Lower leg skin (tissue), 4 donors: Measurements from ENCODE around the gene TMEM164. TPM values are rescaled to one million over a fixed set of nuclear protein-coding genes. Genes with fewer than 3 reads are reported as not detected.

Source experiments
- DNase-seq, 2 donors: peaks; one replicate each; pipeline ENCODE4 v3.0.0-alpha.2; 2019; ENCODE audit warnings: low spot score in 2 of 2
- H3K4me3 ChIP-seq: fragments of 200-600 bp; sonication (generic); 2 replicates; pipeline ENCODE4 v1.5.1; 2017; ENCODE audit warnings: mild to moderate bottlenecking, low read depth; ENCODE audit not compliant: poor library complexity, severe bottlenecking
- POLR2A ChIP-seq, 2 donors: fragments of 450-650 bp; IDR thresholded peaks; one replicate each; pipeline ENCODE4 v1.6.1; 2016 to 2017; ENCODE audit warnings: antibody characterized with exemption in 2 of 2, mild to moderate bottlenecking in 1 of 2, moderate library complexity in 1 of 2
- WGBS, 2 donors: methylation state at CpG; one replicate each; pipeline ENCODE4 v1.1.5; 2018; 5-methylcytosine and 5-hydroxymethylcytosine counted together
- intact Hi-C: fragments of 100-400 bp; cut with DNase I; formaldehyde crosslinking; loops from one replicate; pipeline ENCODE4 v1.15.0; 2023; ENCODE audit warnings: low total_unique reads
- total RNA-seq, 4 donors: library from RNA; depleted of rRNA; stranded (reverse); fragments of >200 nt; gene quantifications; one replicate each; pipeline ENCODE4 v1.1.0, GENCODE V29; 2016
- TF ChIP-seq, protein P1 (sequence below), 3 donors: fragments of 450-650 bp; IDR thresholded peaks; one replicate each; pipeline ENCODE4 v1.5.1; 2016; ENCODE audit warnings: antibody characterized with exemption in 3 of 3, mild to moderate bottlenecking in 3 of 3, moderate library complexity in 2 of 3

Gene TMEM164
- total RNA-seq, 4 donors from 2014 or later: 39.4 to 73.2 (median 60.8) TPM

- TF ChIP-seq POLR2A (IDR thresholded peaks at IDR 0.05): no peak
- TF ChIP-seq, protein P1, sequence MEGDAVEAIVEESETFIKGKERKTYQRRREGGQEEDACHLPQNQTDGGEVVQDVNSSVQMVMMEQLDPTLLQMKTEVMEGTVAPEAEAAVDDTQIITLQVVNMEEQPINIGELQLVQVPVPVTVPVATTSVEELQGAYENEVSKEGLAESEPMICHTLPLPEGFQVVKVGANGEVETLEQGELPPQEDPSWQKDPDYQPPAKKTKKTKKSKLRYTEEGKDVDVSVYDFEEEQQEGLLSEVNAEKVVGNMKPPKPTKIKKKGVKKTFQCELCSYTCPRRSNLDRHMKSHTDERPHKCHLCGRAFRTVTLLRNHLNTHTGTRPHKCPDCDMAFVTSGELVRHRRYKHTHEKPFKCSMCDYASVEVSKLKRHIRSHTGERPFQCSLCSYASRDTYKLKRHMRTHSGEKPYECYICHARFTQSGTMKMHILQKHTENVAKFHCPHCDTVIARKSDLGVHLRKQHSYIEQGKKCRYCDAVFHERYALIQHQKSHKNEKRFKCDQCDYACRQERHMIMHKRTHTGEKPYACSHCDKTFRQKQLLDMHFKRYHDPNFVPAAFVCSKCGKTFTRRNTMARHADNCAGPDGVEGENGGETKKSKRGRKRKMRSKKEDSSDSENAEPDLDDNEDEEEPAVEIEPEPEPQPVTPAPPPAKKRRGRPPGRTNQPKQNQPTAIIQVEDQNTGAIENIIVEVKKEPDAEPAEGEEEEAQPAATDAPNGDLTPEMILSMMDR (IDR thresholded peaks at IDR 0.05): no peak
- no peak for DNase-seq
- H3K4me3 ChIP-seq: no peak overlapping the region
- intact Hi-C loops: no loop called here
- 59 to 66% methylated on average over 4 of the region's 4 CpGs for WGBS, 2 donors
Observed at GRCh38 chrX:110046001-110046400, 43.1 kb downstream of the TMEM164 start.

- intact Hi-C loops: no loop called here
- DNase-seq: no peak
- TF ChIP-seq, protein P1 (IDR thresholded peaks at IDR 0.05): no peak
- TF ChIP-seq POLR2A (IDR thresholded peaks at IDR 0.05): no peak
- 86 to 92% methylated on average over 1 of the region's 1 CpG for WGBS, 2 donors
- H3K4me3 ChIP-seq: no peak overlapping the region
Observed at GRCh38 chrX:110046971-110047370, 44.1 kb downstream of the TMEM164 start.

DNA sequence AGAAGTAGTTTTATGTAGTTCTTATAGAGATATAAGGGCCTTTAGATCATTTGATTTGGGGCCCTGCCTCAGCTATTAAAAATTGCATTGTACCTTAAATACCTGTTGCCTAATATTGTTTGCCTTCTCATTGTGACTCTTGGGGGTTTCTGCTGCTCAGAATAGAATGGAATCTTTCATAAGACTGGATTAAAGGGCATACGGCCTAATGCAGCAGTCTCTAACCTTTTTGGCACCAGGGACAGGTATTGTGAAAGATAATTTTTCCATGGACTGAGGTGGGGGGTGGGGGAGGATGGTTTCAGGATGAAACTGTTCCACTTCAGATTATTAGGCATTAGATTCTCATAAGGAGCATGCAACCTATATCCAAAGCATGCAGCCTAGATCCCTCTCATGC, 46.2 kb downstream of the TMEM164 start:
- 61 to 63% methylated on average over 1 of the region's 1 CpG for WGBS, 2 donors
- no peak for DNase-seq
- intact Hi-C loops: no loop called here
- TF ChIP-seq POLR2A (IDR thresholded peaks at IDR 0.05): no peak
- TF ChIP-seq, protein P1 (IDR thresholded peaks at IDR 0.05): no peak
- no peak overlapping the region for H3K4me3 ChIP-seq

- 59 to 79% methylated on average over 2 of the region's 2 CpGs for WGBS, 2 donors
- TF ChIP-seq, protein P1 (IDR thresholded peaks at IDR 0.05): no peak
- TF ChIP-seq POLR2A (IDR thresholded peaks at IDR 0.05): no peak
- no peak for DNase-seq
- intact Hi-C loops: no loop called here
- H3K4me3 ChIP-seq: no peak overlapping the region
Observed at GRCh38 chrX:110050386-110050785, 47.5 kb downstream of the TMEM164 start.

DNA sequence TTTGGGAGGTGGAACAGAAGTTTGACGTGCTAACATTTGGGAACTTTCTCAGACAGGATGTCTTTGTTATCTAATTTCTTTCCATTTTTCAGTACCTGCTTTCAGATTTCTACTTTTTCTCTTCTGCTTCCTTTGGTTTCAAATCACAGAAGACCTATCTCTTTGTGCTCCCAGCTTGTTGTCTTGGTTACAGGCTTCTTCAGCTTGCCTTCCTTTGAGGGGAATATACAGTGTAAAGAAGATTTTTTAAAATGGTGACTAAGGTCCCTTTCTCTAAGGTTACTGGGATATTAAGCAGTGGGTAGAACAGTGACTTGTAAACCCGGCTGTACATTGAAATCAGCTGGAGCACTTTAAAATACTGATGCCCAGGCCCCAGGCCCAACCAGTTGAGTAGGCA, 48.0 kb downstream of the TMEM164 start:
- no peak for DNase-seq
- intact Hi-C loops: no loop called here
- H3K4me3 ChIP-seq: no peak overlapping the region
- WGBS, 2 donors: 87 to 92% methylated on average over 2 of the region's 2 CpGs
- no peak for TF ChIP-seq POLR2A (IDR thresholded peaks at IDR 0.05)

- intact Hi-C loops: no loop called here
- DNase-seq: no peak
- 80 to 82% methylated on average over 2 of the region's 2 CpGs for WGBS, 2 donors
- no peak for TF ChIP-seq POLR2A (IDR thresholded peaks at IDR 0.05)
- TF ChIP-seq, protein P1 (IDR thresholded peaks at IDR 0.05): no peak
- H3K4me3 ChIP-seq: no peak overlapping the region
Observed at GRCh38 chrX:110051559-110051958, 48.6 kb downstream of the TMEM164 start.
